GM06990 (cell line): Measurements from ENCODE around the gene MAML2.

Source experiments
- DNase-seq: peaks from one replicate; pipeline ENCODE4 v3.0.0-alpha.2; 2011; ENCODE audit not compliant: insufficient read length; ENCODE audit errors: extremely low read depth
- H3K27me3 ChIP-seq: replicated peaks from 2 replicates; pipeline ENCODE4 v1.6.0; 2011; ENCODE audit warnings: low read length; ENCODE audit not compliant: control insufficient read depth, insufficient read depth
- H3K36me3 ChIP-seq: 2 replicates; pipeline ENCODE4 v1.5.1; 2011; ENCODE audit warnings: low read length; ENCODE audit not compliant: control insufficient read depth, insufficient read depth
- H3K4me3 ChIP-seq: replicated peaks from 2 replicates; pipeline ENCODE4 v1.5.1; 2011; ENCODE audit warnings: low read depth, mild to moderate bottlenecking, control low read depth, low read length
- CTCF ChIP-seq: IDR thresholded peaks from 2 replicates; pipeline ENCODE4 v1.5.1; 2011; ENCODE audit warnings: low read length, control low read depth, mild to moderate bottlenecking, inconsistent platforms; ENCODE audit not compliant: insufficient read depth, poor library complexity, severe bottlenecking

The MAML2 gene

GRCh38 chr11:96084610-96085318 lies 258.2 kb downstream of the MAML2 start:
- no peak overlapping the region for H3K4me3 ChIP-seq
- H3K36me3 ChIP-seq, result no peaks in the 10 kb centered on the region
- H3K27me3 ChIP-seq, result no peaks in the 10 kb centered on the region
- DNase-seq, result no peak
- no peak for TF ChIP-seq CTCF

- Histone ChIP-seq H3K36me3 (no peaks in the 10 kb centered on the region), H3K27me3 (no peaks in the 10 kb centered on the region), H3K4me3 (no peak overlapping the region)
- DNase-seq, result no peak
- TF ChIP-seq CTCF, result no peak
These were observed 260.1 kb downstream of the MAML2 start for GRCh38 chr11:96082936-96083335.

GRCh38 chr11:96082002-96082899 lies 260.7 kb downstream of the MAML2 start:
- no peak for DNase-seq
- Histone ChIP-seq H3K4me3 (no peak overlapping the region), H3K27me3 (no peaks in the 10 kb centered on the region), H3K36me3 (no peaks in the 10 kb centered on the region)
- TF ChIP-seq CTCF, result no peak

GRCh38 chr11:96081561-96081960 lies 261.4 kb downstream of the MAML2 start:
- DNase-seq, result no peak
- H3K27me3 ChIP-seq, result no peaks in the 10 kb centered on the region
- H3K36me3 ChIP-seq, result no peaks in the 10 kb centered on the region
- TF ChIP-seq CTCF, result no peak
- no peak overlapping the region for H3K4me3 ChIP-seq

- no peak for DNase-seq
- H3K4me3 ChIP-seq, result no peak overlapping the region
- no peak for TF ChIP-seq CTCF
- H3K27me3 ChIP-seq, result no peaks in the 10 kb centered on the region
- no peaks in the 10 kb centered on the region for H3K36me3 ChIP-seq
These were observed 263.3 kb downstream of the MAML2 start for GRCh38 chr11:96079691-96080090.
